ENCODE results near the gene RNF168. TPM values are rescaled to one million over a fixed set of nuclear protein-coding genes. Genes with fewer than 3 reads are reported as not detected.
A peak's percentile ranks its signal among the peaks of the same experiment; 100 is the strongest.

RNF168 gene
- polyA plus RNA-seq, 2 of the 4 experiments (the other 2 are of a cell fraction), result 3.8 to 5.9 TPM

- no peak for TF ChIP-seq HOXB13 (CRISPR knock-in tag; IDR thresholded peaks at IDR 0.05; ENCODE audit: low read depth)
- H3K4me2 ChIP-seq, result no peak overlapping the region
- ChIA-PET POLR2A (no interaction called here), CTCF (interaction anchor here (0.9 to 1.0 kb wide), 2 partner anchors 9 to 10 kb away, joined by 3 read pairs; no protein-coding TSS in a partner anchor)
- H3K4me1 ChIP-seq, result no peaks in the 10 kb centered on the region
- 74% methylated on average over 2 of the region's 2 CpGs for WGBS (ENCODE audit: missing lambda C conversion rate)
- no peak overlapping the region for H3K27ac ChIP-seq
- no peak for DNase-seq (ENCODE audit: low read depth in 1 of 2, low spot score in 1 of 2)
- FAIRE-seq, result no peak
- H3K9me3 ChIP-seq, result peaks cover 13% of the 10 kb centered on the region; the same call in 2 of the 3 replicates
- peak; percentile 50 to 66; a peak in 4 of 6 replicates for ATAC-seq
- H3K4me3 ChIP-seq, result no peak overlapping the region
Measured at GRCh38 chr3:196547067-196547466, 43.5 kb upstream of the RNF168 start.

- CTCF ChIA-PET, result interaction anchor here (0.9 to 1.0 kb wide), 2 partner anchors 8 to 10 kb away, joined by 3 read pairs; no protein-coding TSS in a partner anchor
- 57% methylated on average over 5 of the region's 5 CpGs for WGBS (ENCODE audit: missing lambda C conversion rate)
- no peak for ATAC-seq
Measured at GRCh38 chr3:196546537-196546936, 43.0 kb upstream of the RNF168 start.

More at GRCh38 chr3:196546537-196546936, 43.0 kb upstream of the RNF168 start:
- Histone ChIP-seq H3K4me2 (no peak overlapping the region), H3K4me3 (no peak overlapping the region), H3K4me1 (no peaks in the 10 kb centered on the region), H3K27ac (no peak overlapping the region), H3K9me3 (peaks cover 13% of the 10 kb centered on the region; the same call in 2 of the 3 replicates)
- no peak for DNase-seq (ENCODE audit: low read depth in 1 of 2, low spot score in 1 of 2)
- POLR2A ChIA-PET, result no interaction called here
- no peak for FAIRE-seq
- TF ChIP-seq REST (IDR thresholded peaks at IDR 0.05) (no peak), JUN (IDR thresholded peaks at IDR 0.05) (no peak), ATOH8 (CRISPR knock-in tag; IDR thresholded peaks at IDR 0.05; ENCODE audit: low read depth) (no peak), GATA3 (IDR thresholded peaks at IDR 0.05; ENCODE audit: borderline replicate concordance) (no peak), E2F6 (IDR thresholded peaks at IDR 0.05; ENCODE audit: borderline replicate concordance, low read depth) (no peak), CEBPB (IDR thresholded peaks at IDR 0.05) (no peak), ZFP36 (IDR thresholded peaks at IDR 0.05; ENCODE audit: borderline replicate concordance, partially characterized antibody) (no peak), RCOR1 (IDR thresholded peaks at IDR 0.05; ENCODE audit: low read depth, low read length) (no peak), ZC3H11A (IDR thresholded peaks at IDR 0.05) (no peak), EP300 (IDR thresholded peaks at IDR 0.05) (no peak), HMGXB4 (CRISPR knock-in tag; IDR thresholded peaks at IDR 0.05; ENCODE audit: borderline replicate concordance) (no peak), MAFK (IDR thresholded peaks at IDR 0.05; ENCODE audit: partially characterized antibody) (no peak), BHLHE40 (IDR thresholded peaks at IDR 0.05; ENCODE audit: low read depth, low read length) (no peak), SREBF2 (IDR thresholded peaks at IDR 0.05) (no peak)
